ENCODE data around the gene GPC2.

GRCh38 chr7:100137851-100138760, 39.1 kb downstream of the GPC2 start:
- no peak for TF ChIP-seq POLR2AphosphoS5 (IDR thresholded peaks at IDR 0.05; ENCODE audit: low read depth, low read length)
- no peak for TF ChIP-seq SIN3A (IDR thresholded peaks at IDR 0.05; ENCODE audit: borderline replicate concordance, insufficient read depth, low read length)
- TF ChIP-seq REST (IDR thresholded peaks at IDR 0.05; ENCODE audit: insufficient read depth in 1 of 2, low read depth in 2 of 2, low read length in 2 of 2): no peak
- no peak for TF ChIP-seq TAF1 (IDR thresholded peaks at IDR 0.05; ENCODE audit: borderline replicate concordance, insufficient read depth, low read length)
